Muscle layer of colon (tissue), 2 donors: Measurements from ENCODE around the gene OR13H1.
"Not testable (repeated sequence)": the region's sequence is repeated elsewhere in the genome, so short reads cannot be mapped to it uniquely, and the experiment has no call there.

ENCODE experiments used
- H3K27ac ChIP-seq: one replicate; pipeline ENCODE4 v1.7.0; 2013; ENCODE audit warnings: low read depth, mild to moderate bottlenecking, low read length, moderate library complexity
- H3K27me3 ChIP-seq, 2 donors: one replicate each; pipeline ENCODE4 v1.7.0; 2013; ENCODE audit warnings: low read length in 2 of 2, mild to moderate bottlenecking in 2 of 2; ENCODE audit not compliant: insufficient read depth in 2 of 2, control insufficient read depth in 1 of 2
- H3K36me3 ChIP-seq: one replicate; pipeline ENCODE4 v1.7.0; 2013; ENCODE audit warnings: mild to moderate bottlenecking, low read length; ENCODE audit not compliant: insufficient read depth
- H3K4me1 ChIP-seq: one replicate; pipeline ENCODE4 v1.7.0; 2013; ENCODE audit warnings: mild to moderate bottlenecking, low read length; ENCODE audit not compliant: insufficient read depth
- H3K4me3 ChIP-seq, 2 donors: one replicate each; pipeline ENCODE4 v1.7.0; 2013; ENCODE audit warnings: low read length in 2 of 2, low read depth in 1 of 2, mild to moderate bottlenecking in 1 of 2, moderate library complexity in 1 of 2
- H3K9ac ChIP-seq: one replicate; pipeline ENCODE4 v1.7.0; 2013; ENCODE audit warnings: low read length
- H3K9me3 ChIP-seq: one replicate; pipeline ENCODE4 v1.7.0; 2013; ENCODE audit warnings: mild to moderate bottlenecking, low read length
- donor health status: abdominal sarcoma.
- donor health status: Adenocarcinoma of cecum.

OR13H1 gene

GRCh38 chrX:131572372-131573014, 28.6 kb downstream of the OR13H1 start:
- H3K36me3 ChIP-seq: no peaks in the 10 kb centered on the region
- H3K9ac ChIP-seq: no peak overlapping the region
- H3K27ac ChIP-seq: no peak overlapping the region
- H3K4me3 ChIP-seq: no peak overlapping the region
- no peaks in the 10 kb centered on the region for H3K4me1 ChIP-seq
- no peaks in the 10 kb centered on the region for H3K27me3 ChIP-seq
- H3K9me3 ChIP-seq: no peaks in the 10 kb centered on the region

GRCh38 chrX:131577413-131577812, 33.5 kb downstream of the OR13H1 start:
- Histone ChIP-seq H3K27ac (no peak overlapping the region), H3K4me3 (no peak overlapping the region), H3K27me3 (no peaks in the 10 kb centered on the region), H3K4me1 (no peaks in the 10 kb centered on the region), H3K36me3 (no peaks in the 10 kb centered on the region), H3K9me3 (no peaks in the 10 kb centered on the region), H3K9ac (no peak overlapping the region)

GRCh38 chrX:131577999-131578734, 34.3 kb downstream of the OR13H1 start:
- Histone ChIP-seq H3K9ac (no peak overlapping the region), H3K27ac (no peak overlapping the region), H3K4me3 (no peak overlapping the region), H3K27me3 (no peaks in the 10 kb centered on the region), H3K36me3 (no peaks in the 10 kb centered on the region), H3K4me1 (no peaks in the 10 kb centered on the region), H3K9me3 (no peaks in the 10 kb centered on the region)

DNA sequence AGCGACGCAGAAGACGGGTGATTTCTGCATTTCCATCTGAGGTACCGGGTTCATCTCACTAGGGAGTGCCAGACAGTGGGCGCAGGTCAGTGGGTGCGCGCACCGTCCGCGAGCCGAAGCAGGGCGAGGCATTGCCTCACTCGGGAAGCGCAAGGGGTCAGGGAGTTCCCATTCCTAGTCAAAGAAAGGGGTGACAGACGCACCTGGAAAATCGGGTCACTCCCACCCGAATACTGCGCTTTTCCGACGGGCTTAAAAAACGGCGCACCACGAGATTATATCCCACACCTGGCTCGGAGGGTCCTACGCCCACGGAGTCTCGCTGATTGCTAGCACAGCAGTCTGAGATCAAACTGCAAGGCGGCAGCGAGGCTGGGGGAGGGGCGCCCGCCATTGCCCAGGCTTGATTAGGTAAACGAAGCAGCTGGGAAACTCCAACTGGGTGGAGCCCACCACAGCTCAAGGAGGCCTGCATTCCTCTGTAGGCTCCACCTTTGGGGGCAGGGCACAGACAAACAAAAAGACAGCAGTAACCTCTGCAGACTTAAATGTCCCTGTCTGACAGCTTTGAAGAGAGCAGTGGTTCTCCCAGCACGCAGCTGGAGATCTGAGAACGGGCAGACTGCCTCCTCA, 35.0 kb downstream of the OR13H1 start:
- H3K9ac ChIP-seq, H3K27me3 ChIP-seq, H3K36me3 ChIP-seq, H3K27ac ChIP-seq, H3K4me1 ChIP-seq, H3K9me3 ChIP-seq, H3K4me3 ChIP-seq: not testable (repeated sequence)

DNA sequence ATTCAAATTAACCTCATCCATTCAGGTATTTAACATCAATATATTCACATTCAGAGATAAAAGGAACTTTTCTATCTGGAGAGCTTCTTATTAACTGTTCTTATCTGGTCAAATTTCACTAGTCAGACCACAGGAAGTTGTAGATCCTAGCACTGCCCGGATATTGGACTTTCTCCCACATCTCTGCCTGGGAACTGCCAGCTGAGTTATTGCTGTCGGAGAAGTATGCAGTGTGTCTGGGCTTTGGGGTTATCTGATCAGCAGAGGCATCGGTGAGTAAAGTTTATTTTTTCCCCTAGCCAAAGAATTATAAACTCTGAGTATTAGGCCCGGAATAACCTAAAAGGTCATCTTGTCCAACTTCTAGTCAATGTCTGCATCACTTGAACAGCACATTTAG, 45.1 kb downstream of the OR13H1 start:
- H3K4me1 ChIP-seq: no peaks in the 10 kb centered on the region
- no peak overlapping the region for H3K27ac ChIP-seq
- H3K27me3 ChIP-seq: no peaks in the 10 kb centered on the region
- no peaks in the 10 kb centered on the region for H3K36me3 ChIP-seq
- H3K4me3 ChIP-seq: no peak overlapping the region
- H3K9me3 ChIP-seq: no peaks in the 10 kb centered on the region
- no peak overlapping the region for H3K9ac ChIP-seq
